Caco-2 (cell line): Measurements from ENCODE around the gene INSYN2B. TPM values are rescaled to one million over a fixed set of nuclear protein-coding genes. Genes with fewer than 3 reads are reported as not detected.

Experiments
- BruUV-seq: library from RNA; stranded (reverse); fragments of 400-500 nt; replicated peaks from 2 replicates; lab custom pipeline; 2021; lab: Mats Ljungman, UMichigan
- CTCF ChIA-PET: fragments of 300-600 bp; sonication (Branson Sonifier 250); formaldehyde crosslinking; loops from one replicate; lab custom pipeline; 2022; ENCODE audit warnings: antibody characterized with exemption; lab: Charles Lee
- POLR2A ChIA-PET: fragments of 300-600 bp; sonication (Branson Sonifier 250); formaldehyde crosslinking; loops from one replicate; lab custom pipeline; 2022; ENCODE audit warnings: antibody characterized with exemption; lab: Charles Lee
- DNase-seq, 2 experiments: peaks; one replicate each; pipeline versions ENCODE4 v3.0.0 to v3.0.0-alpha.2; 2020 to 2022
- H3K27me3 ChIP-seq: replicated peaks from 2 replicates; pipeline ENCODE4 v1.6.0; 2011; ENCODE audit warnings: low read length; ENCODE audit not compliant: control insufficient read depth, insufficient read depth
- H3K36me3 ChIP-seq: 2 replicates; pipeline ENCODE4 v1.5.1; 2011; ENCODE audit warnings: low read length; ENCODE audit not compliant: control insufficient read depth, insufficient read depth
- H3K4me1 ChIP-seq: fragments of 250-450 bp; sonication (Bioruptor Pico); 2 replicates; pipeline ENCODE4 v1.5.1; 2020; ENCODE audit warnings: mild to moderate bottlenecking
- H3K4me3 ChIP-seq: 2 replicates; pipeline ENCODE4 v1.5.1; 2011; ENCODE audit warnings: low read depth, mild to moderate bottlenecking, control low read depth, low read length
- H3K9me3 ChIP-seq: fragments of 250-450 bp; sonication (Bioruptor Pico); 2 replicates; pipeline ENCODE4 v1.5.1; 2020; ENCODE audit warnings: mild to moderate bottlenecking, moderate library complexity
- H3K27ac Mint-ChIP-seq: one replicate; pipeline ENCODE4 v1.8.0; 2022; ENCODE audit warnings: mixed read lengths; ENCODE audit not compliant: unreplicated experiment
- H3K27me3 Mint-ChIP-seq: one replicate; pipeline ENCODE4 v1.8.0; 2022; ENCODE audit warnings: mixed read lengths; ENCODE audit not compliant: insufficient read depth, unreplicated experiment
- H3K36me3 Mint-ChIP-seq: one replicate; pipeline ENCODE4 v1.8.0; 2022; ENCODE audit warnings: mild to moderate bottlenecking, mixed read lengths; ENCODE audit not compliant: insufficient read depth, unreplicated experiment
- H3K4me1 Mint-ChIP-seq: one replicate; pipeline ENCODE4 v1.8.0; 2022; ENCODE audit warnings: low read depth, mixed read lengths; ENCODE audit not compliant: unreplicated experiment
- H3K4me3 Mint-ChIP-seq: one replicate; pipeline ENCODE4 v1.8.0; 2022; ENCODE audit warnings: mild to moderate bottlenecking, moderate library complexity, mixed read lengths; ENCODE audit not compliant: unreplicated experiment
- H3K9me3 Mint-ChIP-seq: one replicate; pipeline ENCODE4 v1.8.0; 2022; ENCODE audit warnings: mixed read lengths; ENCODE audit not compliant: unreplicated experiment
- CTCF ChIP-seq, 2 experiments: fragments of 200-600 bp in 1 of 2; IDR thresholded peaks; 1 replicate in 1 of 2; 2 replicates in 1 of 2; pipeline versions ENCODE4 v1.5.1 to v1.8.0; 2011 to 2022; ENCODE audit warnings: antibody characterized with exemption in 1 of 2, control low read depth in 1 of 2, inconsistent platforms in 1 of 2, low read depth in 1 of 2, low read length in 1 of 2, mild to moderate bottlenecking in 1 of 2, moderate library complexity in 1 of 2; ENCODE audit not compliant: insufficient read depth in 1 of 2, severe bottlenecking in 1 of 2, unreplicated experiment in 1 of 2
- intact Hi-C: fragments of 100-400 bp; cut with micrococcal nuclease; formaldehyde crosslinking; loops from one replicate; pipeline ENCODE4 v1.10.0; 2022; ENCODE audit not compliant: unreplicated experiment
- total RNA-seq: library from RNA; stranded (reverse); gene quantifications from 2 replicates; pipeline ENCODE4 v1.2.3, GENCODE V29; 2022

Gene INSYN2B
- total RNA-seq, 1 experiment from 2014 or later: not detected

- no peak for DNase-seq
- intact Hi-C loops: loop anchor here (10.0 kb wide), 1 partner anchor 153 kb away; no protein-coding TSS in a partner anchor
- TF ChIP-seq CTCF (IDR thresholded peaks at IDR 0.05; ENCODE audit: insufficient read depth in 1 of 2, low read depth in 1 of 2, low read length in 1 of 2, severe bottlenecking in 1 of 2, unreplicated experiment in 1 of 2): no peak
- Histone ChIP-seq H3K36me3 (no peaks in the 10 kb centered on the region), H3K27me3 (no peaks in the 10 kb centered on the region; the same call in 1 of the 2 replicates), H3K4me1 (no peaks in the 10 kb centered on the region), H3K9me3 (no peaks in the 10 kb centered on the region), H3K4me3 (no peak overlapping the region)
- H3K27me3 Mint-ChIP-seq: peaks cover 18% of the 10 kb centered on the region
- ChIA-PET POLR2A (no interaction called here), CTCF (no interaction called here)
- H3K36me3 Mint-ChIP-seq: no peaks in the 10 kb centered on the region
- no peaks in the 10 kb centered on the region for H3K9me3 Mint-ChIP-seq
- no peaks in the 10 kb centered on the region for H3K4me1 Mint-ChIP-seq
- H3K27ac Mint-ChIP-seq: no peak overlapping the region
- no peak overlapping the region for H3K4me3 Mint-ChIP-seq
- BruUV-seq: no TSS peak
Measured at GRCh38 chr5:169988206-169988605, 7.9 kb upstream of the INSYN2B start.

GRCh38 chr5:169979871-169980270, 424 bp downstream of the INSYN2B start:
- no peaks in the 10 kb centered on the region for H3K27me3 ChIP-seq
- Mint-ChIP-seq H3K4me1 (no peaks in the 10 kb centered on the region), H3K27me3 (peaks cover 16% of the 10 kb centered on the region), H3K4me3 (peak overlapping the region; percentile 7), H3K36me3 (no peaks in the 10 kb centered on the region), H3K9me3 (no peaks in the 10 kb centered on the region), H3K27ac (no peak overlapping the region)
- H3K9me3 ChIP-seq: no peaks in the 10 kb centered on the region
- no peak overlapping the region for H3K4me3 ChIP-seq
- DNase-seq: no peak
- TF ChIP-seq CTCF (IDR thresholded peaks at IDR 0.05; ENCODE audit: insufficient read depth in 1 of 2, low read depth in 1 of 2, low read length in 1 of 2, severe bottlenecking in 1 of 2, unreplicated experiment in 1 of 2): no peak
- no TSS peak for BruUV-seq
- 0 out of 2 replicates have a peak, but pooled peaks cover 4% of the 10 kb centered on the region for H3K4me1 ChIP-seq
- CTCF ChIA-PET: interaction anchor here (0.5 to 2.4 kb wide), 9 partner anchors 8 to 278 kb away, joined by 3 to 44 read pairs (median 4); no protein-coding TSS in a partner anchor
- intact Hi-C loops: loop anchor here (1.0 to 10.0 kb wide), 3 partner anchors 65 to 278 kb away; no protein-coding TSS in a partner anchor
- POLR2A ChIA-PET: no interaction called here
- H3K36me3 ChIP-seq: no peaks in the 10 kb centered on the region

GRCh38 chr5:169978714-169979113, 1.6 kb downstream of the INSYN2B start:
- no TSS peak for BruUV-seq
- H3K4me1 ChIP-seq: 0 out of 2 replicates have a peak, but pooled peaks cover 4% of the 10 kb centered on the region
- intact Hi-C loops: no loop called here
- Mint-ChIP-seq H3K4me3 (no peak overlapping the region), H3K4me1 (no peaks in the 10 kb centered on the region), H3K27ac (no peak overlapping the region), H3K27me3 (peaks cover 13% of the 10 kb centered on the region), H3K9me3 (no peaks in the 10 kb centered on the region), H3K36me3 (no peaks in the 10 kb centered on the region)
- TF ChIP-seq CTCF (IDR thresholded peaks at IDR 0.05; ENCODE audit: insufficient read depth in 1 of 2, low read depth in 1 of 2, low read length in 1 of 2, severe bottlenecking in 1 of 2, unreplicated experiment in 1 of 2): no peak
- DNase-seq: no peak
- CTCF ChIA-PET: interaction anchor here (0.7 kb wide), 1 partner anchor 286 kb away, joined by 4 read pairs; no protein-coding TSS in a partner anchor
- H3K9me3 ChIP-seq: no peaks in the 10 kb centered on the region
- H3K4me3 ChIP-seq: no peak overlapping the region
- no peaks in the 10 kb centered on the region for H3K27me3 ChIP-seq
- H3K36me3 ChIP-seq: no peaks in the 10 kb centered on the region
- POLR2A ChIA-PET: no interaction called here
